EL (cell line): ENCODE data around the gene NRXN3.

ENCODE experiments used
- DNase-seq: peaks from one replicate; pipeline ENCODE4 v3.0.0-alpha.2; 2016

NRXN3 gene

GRCh38 chr14:79404874-79405511, 1234.8 kb downstream of the NRXN3 start:
- DNase-seq: no peak

DNA sequence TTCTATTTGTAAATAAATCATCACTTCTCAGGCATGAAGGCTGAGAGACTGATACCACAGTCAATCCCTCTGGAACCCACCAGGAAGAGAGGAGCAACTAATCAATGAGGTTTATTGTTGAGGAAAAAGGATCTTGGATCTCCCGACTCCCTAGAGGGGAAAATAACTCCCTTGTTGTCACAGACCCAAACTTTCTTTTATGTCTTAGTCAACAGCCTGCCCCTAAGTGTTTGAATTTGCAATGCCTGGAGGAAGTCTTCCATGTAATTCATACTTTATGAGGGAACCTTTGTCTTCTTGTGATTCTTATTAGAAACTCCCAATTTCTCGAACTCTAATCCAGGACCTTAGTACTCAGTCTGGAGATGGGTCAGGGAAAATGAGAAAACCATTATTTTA, 1235.3 kb downstream of the NRXN3 start:
- DNase-seq: no peak

- peak; percentile 71 for DNase-seq
Observed at GRCh38 chr14:79407572-79407971, 1237.4 kb downstream of the NRXN3 start.

DNA sequence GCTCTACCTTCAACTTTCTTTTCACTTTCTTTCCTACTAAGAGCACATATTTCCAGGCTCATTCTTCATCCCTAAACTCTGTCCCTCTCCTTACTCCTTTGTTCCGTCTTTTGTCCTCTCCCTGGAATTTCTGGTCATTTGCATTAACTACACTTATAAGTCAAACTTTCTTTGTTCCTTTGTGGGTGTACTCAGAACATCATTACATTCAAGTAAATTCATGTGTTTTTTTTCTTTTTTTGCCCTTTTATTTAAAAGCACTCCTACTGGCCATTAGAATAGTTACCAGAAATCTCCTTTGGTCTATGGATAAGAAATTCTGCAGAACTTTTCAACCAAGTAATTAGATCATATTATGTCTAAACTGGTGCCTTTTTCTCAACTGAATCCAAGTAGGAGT, 1238.5 kb downstream of the NRXN3 start:
- DNase-seq: no peak

- peak; percentile 20 for DNase-seq
Observed at GRCh38 chr14:79411403-79412174, 1241.4 kb downstream of the NRXN3 start.

DNA sequence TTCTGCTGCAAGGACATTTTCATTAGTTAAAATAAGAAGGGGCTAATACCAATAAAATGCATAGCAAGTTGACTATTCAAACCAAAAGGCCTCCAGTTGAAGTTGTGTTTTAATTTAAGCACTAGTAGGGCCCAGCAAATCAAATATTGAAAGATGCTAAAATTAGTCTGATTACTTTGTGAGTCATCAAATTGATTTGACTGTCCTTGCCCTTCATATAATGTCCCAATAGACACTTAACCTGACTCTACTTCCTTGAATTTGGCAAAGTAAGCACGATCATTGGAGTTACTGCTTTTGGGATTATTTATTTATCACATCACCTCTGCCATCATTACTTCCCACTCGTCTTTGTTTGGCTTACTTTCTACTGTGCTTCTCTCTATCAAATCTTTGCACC, 1242.6 kb downstream of the NRXN3 start:
- no peak for DNase-seq

DNA sequence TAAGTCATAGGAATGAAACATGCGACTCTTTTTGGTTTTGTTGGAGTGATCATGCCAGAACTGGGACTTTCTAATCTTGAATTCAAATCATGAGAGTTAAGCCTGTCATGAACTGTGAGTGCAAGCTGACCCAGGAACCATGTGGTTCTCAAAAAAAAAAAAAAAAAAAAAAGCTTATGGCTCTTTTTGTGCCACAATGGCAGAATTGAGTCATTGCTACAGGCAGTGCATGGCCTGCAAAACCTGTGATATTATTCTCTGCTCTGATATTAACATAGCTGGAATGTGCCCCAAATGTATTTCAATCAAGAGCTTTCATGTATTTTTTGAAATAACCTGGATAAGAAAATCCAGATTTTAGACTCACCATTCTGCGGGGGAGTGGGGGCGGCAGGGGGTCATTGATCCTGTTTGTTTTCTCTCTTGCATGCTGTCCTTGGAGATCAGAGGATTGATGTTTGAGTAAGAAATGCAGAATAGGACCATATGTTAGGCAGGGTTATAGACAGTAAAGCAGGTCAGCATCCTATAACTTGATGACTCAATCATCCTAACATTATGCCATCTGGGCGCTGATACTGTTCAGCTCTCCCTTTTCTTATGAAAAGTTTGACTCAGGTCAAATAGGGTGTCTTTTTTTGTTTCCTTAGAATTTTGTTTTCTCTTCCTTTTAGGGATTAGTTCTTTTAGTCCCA, 1243.7 kb downstream of the NRXN3 start:
- peak; percentile 18 for DNase-seq

DNA sequence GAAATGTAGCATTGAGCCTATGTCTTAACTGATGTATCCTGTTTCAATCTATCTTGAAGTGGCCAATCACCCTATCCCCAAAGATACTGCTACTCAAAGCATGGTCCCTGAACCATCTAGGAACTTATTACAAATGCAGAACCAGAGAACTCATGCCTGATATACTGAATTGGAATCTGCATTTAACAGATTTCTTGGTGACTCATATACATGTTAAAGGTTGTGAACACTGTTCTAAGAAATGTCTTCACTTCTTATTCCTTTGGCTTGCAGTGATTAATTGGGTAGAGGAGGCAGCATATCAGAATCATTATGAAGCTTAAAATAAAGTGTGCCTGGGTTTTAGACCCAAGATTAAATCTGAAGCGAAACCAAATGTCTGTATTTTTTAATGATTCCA, 1245.6 kb downstream of the NRXN3 start:
- DNase-seq: peak; percentile 46

- peak; percentile 35 for DNase-seq
Observed at GRCh38 chr14:79417961-79418360, 1247.8 kb downstream of the NRXN3 start.

DNA sequence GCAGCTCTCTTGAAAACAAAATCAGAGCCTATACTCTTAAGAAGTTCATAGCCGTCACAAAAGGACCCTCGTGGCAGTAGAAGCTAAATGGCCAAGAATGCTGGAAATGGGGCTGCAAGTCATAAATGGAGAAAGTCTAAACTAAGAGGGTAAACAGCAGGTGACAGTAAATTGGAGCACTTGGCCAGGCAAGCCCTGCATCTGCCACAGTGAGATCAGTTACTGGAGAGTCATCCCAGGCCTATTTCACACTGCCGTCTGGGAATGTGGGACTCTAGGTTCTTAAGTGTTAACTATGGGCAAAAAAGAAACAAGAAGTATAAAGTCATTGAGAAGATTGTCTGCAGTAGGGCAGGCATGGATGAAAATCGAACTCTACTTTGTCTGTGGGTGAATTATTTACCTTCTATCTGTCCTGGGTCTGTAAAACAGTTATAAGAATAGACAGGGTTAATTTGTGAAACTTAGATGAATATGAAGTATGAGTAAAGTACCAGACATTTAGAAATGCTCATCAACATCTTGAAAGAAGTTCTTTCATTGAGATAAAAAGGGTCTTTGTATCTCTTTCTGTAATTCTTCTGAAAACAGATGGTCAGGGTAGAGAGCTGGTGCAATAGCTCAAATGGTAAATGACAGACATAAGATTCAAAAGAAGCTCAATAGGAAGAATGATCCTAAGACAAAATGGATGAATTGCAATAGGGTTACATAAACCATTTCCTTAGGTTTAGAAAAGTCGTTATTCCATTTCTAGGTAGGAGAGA, 1248.7 kb downstream of the NRXN3 start:
- no peak for DNase-seq

GRCh38 chr14:79419571-79420327, 1249.6 kb downstream of the NRXN3 start:
- DNase-seq: no peak

- no peak for DNase-seq
Observed at GRCh38 chr14:79420725-79421124, 1250.6 kb downstream of the NRXN3 start.

DNA sequence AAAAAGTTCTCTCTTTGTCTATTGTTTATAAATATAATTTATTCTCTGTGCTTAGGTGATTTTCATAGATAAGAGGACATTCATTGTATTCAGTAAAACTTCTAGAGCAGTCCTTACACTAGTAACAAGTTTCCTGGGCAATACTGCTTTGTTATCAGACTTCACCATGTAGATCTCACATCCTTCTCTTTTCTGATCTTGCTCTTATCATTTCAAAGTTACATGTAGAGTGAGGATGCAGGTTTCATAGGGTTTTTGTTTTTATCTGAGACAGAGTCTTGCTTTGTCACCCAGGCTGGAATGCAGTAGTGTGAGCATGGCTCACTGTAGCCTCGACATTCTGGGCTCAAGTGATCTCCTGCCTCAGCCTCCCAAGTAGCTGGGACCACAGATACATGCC, 1251.6 kb downstream of the NRXN3 start:
- no peak for DNase-seq

DNA sequence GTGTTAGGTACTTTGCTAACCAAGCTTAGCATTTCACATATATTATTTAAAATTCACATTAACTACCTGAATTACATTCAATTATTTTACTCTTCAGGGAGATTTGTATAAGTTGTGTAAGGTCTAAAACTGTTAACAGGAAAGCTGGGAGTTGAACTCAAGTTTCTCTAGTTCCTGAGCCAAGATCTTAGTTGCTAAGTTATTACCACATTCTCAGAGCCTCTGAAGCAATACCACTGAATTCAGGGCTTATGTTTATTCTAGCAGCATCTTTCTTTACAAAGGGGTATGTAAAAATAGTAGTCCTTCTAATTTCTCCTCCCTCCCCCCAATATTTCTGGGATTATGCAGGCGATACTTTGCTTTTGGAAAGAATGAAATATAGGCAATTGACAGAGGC, 1254.3 kb downstream of the NRXN3 start:
- DNase-seq: no peak

- no peak for DNase-seq
Observed at GRCh38 chr14:79426103-79426755, 1256.1 kb downstream of the NRXN3 start.

DNA sequence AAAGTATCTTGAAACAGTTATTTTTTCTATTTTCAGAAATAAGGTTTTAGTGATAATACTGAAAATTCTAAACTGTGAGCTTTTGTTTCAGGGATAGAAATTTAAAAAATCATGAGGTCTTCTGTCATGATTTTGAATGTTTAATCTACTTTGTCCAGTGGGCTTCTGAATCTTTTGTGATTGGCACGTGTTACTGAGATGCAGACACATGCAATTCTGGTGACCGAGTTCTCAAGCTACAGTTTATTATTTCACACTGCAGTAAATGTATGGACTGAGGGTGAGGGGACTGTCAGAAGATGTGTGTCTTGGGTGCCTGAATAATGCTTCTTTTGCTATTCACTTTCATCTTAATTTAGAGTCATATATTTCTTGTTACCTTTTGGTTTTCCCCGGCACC, 1262.5 kb downstream of the NRXN3 start:
- no peak for DNase-seq

- DNase-seq: no peak
Observed at GRCh38 chr14:79436335-79436734, 1266.2 kb downstream of the NRXN3 start.

DNA sequence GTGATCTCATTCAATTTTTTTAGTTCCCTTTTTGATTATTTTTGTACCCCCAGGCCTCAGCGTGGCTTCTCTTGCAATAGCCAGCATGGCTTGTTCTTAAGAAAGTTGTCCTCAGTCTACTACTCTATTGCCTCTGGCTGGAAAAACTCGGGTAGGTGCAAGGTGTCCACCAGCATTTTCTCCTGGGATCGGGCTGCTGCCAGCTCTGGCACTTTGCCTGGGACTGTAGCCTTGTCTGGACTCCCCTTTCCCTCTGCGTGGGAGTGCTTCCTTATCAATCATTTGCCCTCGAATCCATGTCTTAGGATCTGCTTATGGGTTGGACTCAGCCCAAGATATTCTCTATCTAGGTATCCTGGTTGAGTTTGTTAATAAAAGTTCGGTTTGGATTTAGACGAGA, 1267.8 kb downstream of the NRXN3 start:
- DNase-seq: no peak

DNA sequence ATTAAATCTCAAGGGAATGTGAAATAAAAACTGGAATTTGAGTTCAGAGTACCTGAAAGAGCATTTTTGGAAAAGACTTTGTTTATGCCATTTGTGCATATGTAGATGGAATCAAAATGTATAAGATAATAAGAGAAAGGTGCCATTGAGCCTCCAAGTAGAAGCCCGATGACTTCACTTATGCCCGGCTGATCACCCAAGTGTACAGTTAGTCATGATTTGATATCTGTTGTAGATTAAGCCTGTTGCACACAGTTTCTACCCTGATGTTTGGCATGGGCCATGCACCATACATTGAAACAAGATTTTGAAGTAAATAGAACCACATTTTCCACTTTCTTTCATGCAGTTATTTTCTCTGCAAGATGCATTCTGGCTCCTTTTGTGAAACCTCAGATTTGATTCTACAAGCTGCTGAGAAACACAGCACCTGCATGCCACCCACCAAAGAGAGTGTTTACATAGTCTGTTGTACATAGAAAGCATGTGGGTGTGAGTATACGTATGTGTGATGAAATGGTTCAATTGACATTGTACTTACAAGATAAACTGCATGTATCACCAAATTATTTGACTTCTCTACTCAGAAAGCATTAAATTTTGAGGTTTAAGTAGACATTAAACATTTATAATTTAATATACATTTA, 1268.6 kb downstream of the NRXN3 start:
- DNase-seq: no peak

DNA sequence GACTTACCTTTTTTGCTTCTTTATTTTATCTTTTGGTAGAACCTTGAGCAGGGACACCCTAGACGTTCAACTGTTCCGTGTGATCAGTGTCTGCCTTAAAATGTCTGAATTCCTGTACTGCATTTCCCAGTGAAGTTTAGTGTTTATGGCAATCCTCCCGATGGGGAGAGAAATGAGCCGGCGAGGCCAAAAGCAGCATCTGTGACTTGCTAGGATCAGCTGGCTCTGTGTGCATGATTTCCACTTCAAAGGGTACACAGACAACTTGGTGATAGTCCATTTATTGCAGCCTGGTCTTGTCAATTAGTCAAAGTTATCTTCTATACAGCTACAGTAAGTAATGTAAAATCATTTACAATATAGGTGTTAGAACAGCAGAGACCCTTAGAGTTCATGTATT, 1272.6 kb downstream of the NRXN3 start:
- no peak for DNase-seq

GRCh38 chr14:79443602-79444001, 1273.4 kb downstream of the NRXN3 start:
- no peak for DNase-seq
